GM19438 (cell line): ENCODE measurements around the gene GREB1L.
"Not testable (repeated sequence)": the region's sequence is repeated elsewhere in the genome, so short reads cannot be mapped to it uniquely, and the experiment has no call there.

Experiments
- ATAC-seq: cut with Tn5 transposase; IDR thresholded peaks from one replicate; pipeline ENCODE4 v1.9.1; 2021; ENCODE audit warnings: low read depth; ENCODE audit not compliant: unreplicated experiment

The GREB1L gene

GRCh38 chr18:21242141-21242779 lies at the start of gene GREB1L:
GREB1L (plus strand) TSS chr18:21242232; CDS start chr18:21383519, 141,287 bp downstream.
- ATAC-seq, result no peak

- ATAC-seq, result no peak
Measured at GRCh38 chr18:21192308-21192624, 49.8 kb upstream of the GREB1L start.

GRCh38 chr18:21194871-21195771 lies 46.9 kb upstream of the GREB1L start:
- no peak for ATAC-seq

GRCh38 chr18:21196426-21196825 lies 45.6 kb upstream of the GREB1L start:
- no peak for ATAC-seq

- ATAC-seq, result no peak
Measured at GRCh38 chr18:21203126-21203525, 38.9 kb upstream of the GREB1L start.

- no peak for ATAC-seq
Measured at GRCh38 chr18:21203542-21204241, 38.3 kb upstream of the GREB1L start.

GRCh38 chr18:21205695-21206094 lies 36.3 kb upstream of the GREB1L start:
- ATAC-seq, result no peak

- ATAC-seq, result no peak
Measured at GRCh38 chr18:21210278-21210677, 31.8 kb upstream of the GREB1L start.

GRCh38 chr18:21210784-21211183 lies 31.2 kb upstream of the GREB1L start:
- no peak for ATAC-seq

- not testable (repeated sequence) for ATAC-seq
Measured at GRCh38 chr18:21214409-21214808, 27.6 kb upstream of the GREB1L start.

- ATAC-seq, result no peak
Measured at GRCh38 chr18:21215490-21215889, 26.5 kb upstream of the GREB1L start.

- ATAC-seq, result no peak
Measured at GRCh38 chr18:21218862-21219261, 23.2 kb upstream of the GREB1L start.

- no peak for ATAC-seq
Measured at GRCh38 chr18:21230436-21230835, 11.6 kb upstream of the GREB1L start.

- no peak for ATAC-seq
Measured at GRCh38 chr18:21241301-21242048, 557 bp upstream of the GREB1L start.

- ATAC-seq, result no peak
Measured at GRCh38 chr18:21242780-21243401, 859 bp downstream of the GREB1L start.

GRCh38 chr18:21254576-21254975 lies 12.5 kb downstream of the GREB1L start:
- no peak for ATAC-seq

GRCh38 chr18:21255211-21255610 lies 13.2 kb downstream of the GREB1L start:
- ATAC-seq, result no peak

GRCh38 chr18:21257386-21257785 lies 15.4 kb downstream of the GREB1L start:
- ATAC-seq, result no peak

GRCh38 chr18:21260621-21261020 lies 18.6 kb downstream of the GREB1L start:
- no peak for ATAC-seq

GRCh38 chr18:21261352-21261751 lies 19.3 kb downstream of the GREB1L start:
- no peak for ATAC-seq
